HS-27A (cell line): ENCODE results near the gene CD248.
"Not testable (repeated sequence)": the region's sequence is repeated elsewhere in the genome, so short reads cannot be mapped to it uniquely, and the experiment has no call there.

Source experiments
- DNase-seq: peaks from one replicate; pipeline ENCODE4 v3.0.0-alpha.2; 2012; ENCODE audit warnings: low read depth, missing footprints

The CD248 gene

GRCh38 chr11:66328302-66329144 lies 11.7 kb upstream of the CD248 start:
- DNase-seq: no peak

- no peak for DNase-seq
Observed at GRCh38 chr11:66328031-66328301, 11.1 kb upstream of the CD248 start.

- DNase-seq: no peak
Observed at GRCh38 chr11:66327171-66328030, 10.6 kb upstream of the CD248 start.

- DNase-seq: no peak
Observed at GRCh38 chr11:66326261-66327111, 9.6 kb upstream of the CD248 start.

- no peak for DNase-seq
Observed at GRCh38 chr11:66325263-66325671, 8.4 kb upstream of the CD248 start.

GRCh38 chr11:66324664-66325063 lies 7.8 kb upstream of the CD248 start:
- DNase-seq: no peak

GRCh38 chr11:66323684-66324083 lies 6.8 kb upstream of the CD248 start:
- DNase-seq: no peak

- DNase-seq: no peak
Observed at GRCh38 chr11:66322732-66323427, 6.0 kb upstream of the CD248 start.

GRCh38 chr11:66321606-66322005 lies 4.8 kb upstream of the CD248 start:
- DNase-seq: no peak

- DNase-seq: not testable (repeated sequence)
Observed at GRCh38 chr11:66320748-66321147, 3.9 kb upstream of the CD248 start.

- DNase-seq: not testable (repeated sequence)
Observed at GRCh38 chr11:66320289-66320688, 3.4 kb upstream of the CD248 start.

GRCh38 chr11:66318600-66318970 lies 1.7 kb upstream of the CD248 start:
- DNase-seq: no peak

GRCh38 chr11:66317723-66318599 lies 1.1 kb upstream of the CD248 start:
- no peak for DNase-seq

- DNase-seq: no peak
Observed at GRCh38 chr11:66317322-66317722, 478 bp upstream of the CD248 start.

GRCh38 chr11:66315921-66316811 lies 678 bp downstream of the CD248 start:
- DNase-seq: no peak

- DNase-seq: no peak
Observed at GRCh38 chr11:66315498-66315885, 1.4 kb downstream of the CD248 start.

GRCh38 chr11:66314561-66315497 lies 2.0 kb downstream of the CD248 start:
- no peak for DNase-seq

- no peak for DNase-seq
Observed at GRCh38 chr11:66314186-66314501, 2.7 kb downstream of the CD248 start.
